GM23338 (cell line): ENCODE data around the gene UBAC1. TPM values are rescaled to one million over a fixed set of nuclear protein-coding genes. Genes with fewer than 3 reads are reported as not detected.

Experiments used
- CREB1 ChIP-seq: fragments of 250-450 bp; sonication (Bioruptor Pico); IDR thresholded peaks from 2 replicates; pipeline ENCODE4 v1.5.0; 2020; ENCODE audit warnings: low read depth, mild to moderate bottlenecking, moderate library complexity
- JUNB ChIP-seq: IDR thresholded peaks from one replicate; pipeline ENCODE4 v1.6.1; 2016; ENCODE audit warnings: antibody characterized with exemption; ENCODE audit not compliant: unreplicated experiment
- NANOG ChIP-seq: IDR thresholded peaks from 2 replicates; pipeline ENCODE4 v1.6.1; 2016; ENCODE audit warnings: antibody characterized with exemption, borderline replicate concordance
- POLR2AphosphoS5 ChIP-seq: IDR thresholded peaks from 2 replicates; pipeline ENCODE4 v1.6.1; 2016; ENCODE audit warnings: antibody characterized with exemption, low read depth
- ZNF114 ChIP-seq: fragments of 250-450 bp; sonication (Bioruptor Pico); IDR thresholded peaks from 2 replicates; pipeline ENCODE4 v1.5.0; 2020; ENCODE audit warnings: mild to moderate bottlenecking, moderate library complexity
- ZNF331 ChIP-seq: fragments of 250-450 bp; sonication (Bioruptor Pico); IDR thresholded peaks from 2 replicates; pipeline ENCODE4 v1.5.0; 2020; ENCODE audit warnings: low read depth, mild to moderate bottlenecking, moderate library complexity
- ZNF462 ChIP-seq: fragments of 250-450 bp; sonication (Bioruptor Pico); IDR thresholded peaks from 2 replicates; pipeline ENCODE4 v1.5.0; 2020; ENCODE audit warnings: mild to moderate bottlenecking, moderate library complexity
- polyA plus RNA-seq: library from polyadenylated mRNA; unstranded; fragments of >200 nt; fragmentation: Nextera tagmentation; extraction: Ambion mirVana; gene quantifications from 2 replicates; pipeline ENCODE4 v1.2.1, GENCODE V29; 2016
- total RNA-seq: library from RNA; depleted of rRNA; stranded (reverse); fragments of >200 nt; shearing (Covaris generic); gene quantifications from 2 replicates; pipeline ENCODE4 v1.2.3, GENCODE V29; 2014
- TF ChIP-seq, protein P1 (sequence below), 2 experiments: fragments of 200-600 bp in 1 of 2; sonication (generic) in 1 of 2; conservative IDR thresholded peaks; 2 replicates each; pipeline versions ENCODE4 v1.5.1 to v1.6.1; 2016 to 2017; ENCODE audit warnings: antibody characterized with exemption in 2 of 2, low read depth in 2 of 2, mild to moderate bottlenecking in 2 of 2, moderate library complexity in 1 of 2

The UBAC1 gene
- total and polyA plus RNA-seq, 2 experiments from 2014 or later, result 63.2 to 86.6 TPM

- TF ChIP-seq ZNF462 (CRISPR knock-in tag) (no peak), JUNB (no peak), ZNF114 (CRISPR knock-in tag) (no peak), ZNF331 (CRISPR knock-in tag) (no peak), NANOG (no peak), POLR2AphosphoS5 (no peak), CREB1 (CRISPR knock-in tag) (no peak)
- TF ChIP-seq, protein P1, sequence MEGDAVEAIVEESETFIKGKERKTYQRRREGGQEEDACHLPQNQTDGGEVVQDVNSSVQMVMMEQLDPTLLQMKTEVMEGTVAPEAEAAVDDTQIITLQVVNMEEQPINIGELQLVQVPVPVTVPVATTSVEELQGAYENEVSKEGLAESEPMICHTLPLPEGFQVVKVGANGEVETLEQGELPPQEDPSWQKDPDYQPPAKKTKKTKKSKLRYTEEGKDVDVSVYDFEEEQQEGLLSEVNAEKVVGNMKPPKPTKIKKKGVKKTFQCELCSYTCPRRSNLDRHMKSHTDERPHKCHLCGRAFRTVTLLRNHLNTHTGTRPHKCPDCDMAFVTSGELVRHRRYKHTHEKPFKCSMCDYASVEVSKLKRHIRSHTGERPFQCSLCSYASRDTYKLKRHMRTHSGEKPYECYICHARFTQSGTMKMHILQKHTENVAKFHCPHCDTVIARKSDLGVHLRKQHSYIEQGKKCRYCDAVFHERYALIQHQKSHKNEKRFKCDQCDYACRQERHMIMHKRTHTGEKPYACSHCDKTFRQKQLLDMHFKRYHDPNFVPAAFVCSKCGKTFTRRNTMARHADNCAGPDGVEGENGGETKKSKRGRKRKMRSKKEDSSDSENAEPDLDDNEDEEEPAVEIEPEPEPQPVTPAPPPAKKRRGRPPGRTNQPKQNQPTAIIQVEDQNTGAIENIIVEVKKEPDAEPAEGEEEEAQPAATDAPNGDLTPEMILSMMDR (conservative IDR thresholded peaks at IDR 0.05; ENCODE audit: low read depth in 2 of 2), result no peak
These were observed 42.4 kb upstream of the UBAC1 start (continued) for GRCh38 chr9:136003411-136004218.
